ENCODE data around the gene XPC.

The XPC gene

DNA sequence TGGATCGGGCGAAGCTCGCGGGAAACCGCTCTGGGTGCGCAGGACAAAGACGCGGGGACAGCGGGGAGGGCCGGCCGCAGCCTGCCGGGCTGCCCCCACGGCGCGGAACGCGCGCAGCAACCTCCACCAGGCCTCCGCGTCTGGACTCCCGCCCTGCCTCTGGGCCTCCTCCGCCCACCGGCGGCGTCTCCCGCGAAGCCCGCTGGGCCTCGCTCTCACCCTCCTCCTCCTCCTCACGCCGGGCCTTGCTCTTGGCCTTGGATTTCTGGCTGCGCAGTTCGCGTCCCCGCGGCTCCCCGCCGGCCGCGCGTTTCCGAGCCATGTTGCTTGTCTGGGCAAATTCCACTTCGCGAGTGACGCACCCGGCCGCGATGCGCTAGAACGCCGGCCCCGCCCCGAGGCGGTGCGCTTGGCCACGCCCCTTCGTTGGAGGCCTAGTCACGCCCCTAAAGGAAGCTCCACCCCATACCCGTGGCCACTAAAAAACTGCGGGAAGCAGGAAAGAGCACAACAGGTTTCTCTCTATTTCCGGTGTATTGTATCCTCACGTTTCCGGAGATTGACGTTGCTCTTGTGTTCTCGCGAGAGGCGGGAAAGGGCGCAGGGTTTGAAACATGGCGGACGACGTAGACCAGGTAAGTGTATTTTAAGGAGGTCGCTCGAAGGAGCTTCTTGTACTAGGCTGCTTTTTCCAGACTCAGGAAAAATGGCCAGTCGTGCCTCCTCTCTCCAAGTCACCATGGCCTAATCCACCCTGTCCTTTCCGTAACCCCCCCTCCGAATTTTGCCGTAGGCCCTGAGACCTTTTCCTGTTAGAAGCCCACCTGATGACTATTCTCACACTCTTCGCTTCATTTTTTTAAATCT lies at the start of gene XPC, which contains the start of gene LSM3 (continued):
- TF ChIP-seq ATF2 (tag by site-specific recombination; IDR thresholded peaks at IDR 0.05; ENCODE audit: low read depth) (no peak; the same call in 1 of the 2 replicates), ZSCAN30 (tag by site-specific recombination; IDR thresholded peaks at IDR 0.05) (peak; percentile 65), SETDB1 (IDR thresholded peaks at IDR 0.05; ENCODE audit: insufficient read length, low read length) (no peak), ZNF600 (tag by site-specific recombination; IDR thresholded peaks at IDR 0.05) (peak; percentile 70; the same call in 1 of the 2 replicates), ZNF202 (tag by site-specific recombination; IDR thresholded peaks at IDR 0.05; ENCODE audit: borderline replicate concordance) (no peak), GLIS1 (tag by site-specific recombination; IDR thresholded peaks at IDR 0.05) (peak; percentile 97), ZNF777 (tag by site-specific recombination; IDR thresholded peaks at IDR 0.05; ENCODE audit: borderline replicate concordance) (peak; percentile 17; the same call in 1 of the 2 replicates), PRDM2 (tag by site-specific recombination; IDR thresholded peaks at IDR 0.05; ENCODE audit: borderline replicate concordance) (no peak), PRDM6 (tag by site-specific recombination; IDR thresholded peaks at IDR 0.05) (no peak), ZNF830 (tag by site-specific recombination; IDR thresholded peaks at IDR 0.05; ENCODE audit: low read depth) (no peak), ZNF223 (tag by site-specific recombination; IDR thresholded peaks at IDR 0.05) (no peak), ZNF132 (tag by site-specific recombination; IDR thresholded peaks at IDR 0.05; ENCODE audit: borderline replicate concordance) (no peak), ZNF558 (tag by site-specific recombination; IDR thresholded peaks at IDR 0.05) (peak; percentile 53; the same call in 1 of the 2 replicates), MZF1 (tag by site-specific recombination; IDR thresholded peaks at IDR 0.05; ENCODE audit: borderline replicate concordance) (peak; percentile 32; the same call in 1 of the 2 replicates), ZNF23 (tag by site-specific recombination; IDR thresholded peaks at IDR 0.05; ENCODE audit: borderline replicate concordance) (no peak), ZNF473 (tag by site-specific recombination; IDR thresholded peaks at IDR 0.05) (no peak), SP3 (tag by site-specific recombination; IDR thresholded peaks at IDR 0.05) (peak; percentile 97), KLF8 (tag by site-specific recombination; IDR thresholded peaks at IDR 0.05) (peak; percentile 97)
- TF ChIP-seq, protein P1, sequence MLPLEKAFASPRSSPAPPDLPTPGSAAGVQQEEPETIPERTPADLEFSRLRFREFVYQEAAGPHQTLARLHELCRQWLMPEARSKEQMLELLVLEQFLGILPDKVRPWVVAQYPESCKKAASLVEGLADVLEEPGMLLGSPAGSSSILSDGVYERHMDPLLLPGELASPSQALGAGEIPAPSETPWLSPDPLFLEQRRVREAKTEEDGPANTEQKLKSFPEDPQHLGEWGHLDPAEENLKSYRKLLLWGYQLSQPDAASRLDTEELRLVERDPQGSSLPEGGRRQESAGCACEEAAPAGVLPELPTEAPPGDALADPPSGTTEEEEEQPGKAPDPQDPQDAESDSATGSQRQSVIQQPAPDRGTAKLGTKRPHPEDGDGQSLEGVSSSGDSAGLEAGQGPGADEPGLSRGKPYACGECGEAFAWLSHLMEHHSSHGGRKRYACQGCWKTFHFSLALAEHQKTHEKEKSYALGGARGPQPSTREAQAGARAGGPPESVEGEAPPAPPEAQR (tag by site-specific recombination; IDR thresholded peaks at IDR 0.05) = no peak
- TF ChIP-seq, protein P2, sequence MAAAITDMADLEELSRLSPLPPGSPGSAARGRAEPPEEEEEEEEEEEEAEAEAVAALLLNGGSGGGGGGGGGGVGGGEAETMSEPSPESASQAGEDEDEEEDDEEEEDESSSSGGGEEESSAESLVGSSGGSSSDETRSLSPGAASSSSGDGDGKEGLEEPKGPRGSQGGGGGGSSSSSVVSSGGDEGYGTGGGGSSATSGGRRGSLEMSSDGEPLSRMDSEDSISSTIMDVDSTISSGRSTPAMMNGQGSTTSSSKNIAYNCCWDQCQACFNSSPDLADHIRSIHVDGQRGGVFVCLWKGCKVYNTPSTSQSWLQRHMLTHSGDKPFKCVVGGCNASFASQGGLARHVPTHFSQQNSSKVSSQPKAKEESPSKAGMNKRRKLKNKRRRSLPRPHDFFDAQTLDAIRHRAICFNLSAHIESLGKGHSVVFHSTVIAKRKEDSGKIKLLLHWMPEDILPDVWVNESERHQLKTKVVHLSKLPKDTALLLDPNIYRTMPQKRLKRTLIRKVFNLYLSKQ (tag by site-specific recombination; IDR thresholded peaks at IDR 0.05; ENCODE audit: borderline replicate concordance) = no peak
- TF ChIP-seq, protein P3, sequence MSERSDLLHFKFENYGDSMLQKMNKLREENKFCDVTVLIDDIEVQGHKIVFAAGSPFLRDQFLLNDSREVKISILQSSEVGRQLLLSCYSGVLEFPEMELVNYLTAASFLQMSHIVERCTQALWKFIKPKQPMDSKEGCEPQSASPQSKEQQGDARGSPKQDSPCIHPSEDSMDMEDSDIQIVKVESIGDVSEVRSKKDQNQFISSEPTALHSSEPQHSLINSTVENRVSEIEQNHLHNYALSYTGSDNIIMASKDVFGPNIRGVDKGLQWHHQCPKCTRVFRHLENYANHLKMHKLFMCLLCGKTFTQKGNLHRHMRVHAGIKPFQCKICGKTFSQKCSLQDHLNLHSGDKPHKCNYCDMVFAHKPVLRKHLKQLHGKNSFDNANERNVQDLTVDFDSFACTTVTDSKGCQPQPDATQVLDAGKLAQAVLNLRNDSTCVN (tag by site-specific recombination; optimal IDR thresholded peaks at IDR 0.05) = peak; percentile 99
- TF ChIP-seq, protein P4, sequence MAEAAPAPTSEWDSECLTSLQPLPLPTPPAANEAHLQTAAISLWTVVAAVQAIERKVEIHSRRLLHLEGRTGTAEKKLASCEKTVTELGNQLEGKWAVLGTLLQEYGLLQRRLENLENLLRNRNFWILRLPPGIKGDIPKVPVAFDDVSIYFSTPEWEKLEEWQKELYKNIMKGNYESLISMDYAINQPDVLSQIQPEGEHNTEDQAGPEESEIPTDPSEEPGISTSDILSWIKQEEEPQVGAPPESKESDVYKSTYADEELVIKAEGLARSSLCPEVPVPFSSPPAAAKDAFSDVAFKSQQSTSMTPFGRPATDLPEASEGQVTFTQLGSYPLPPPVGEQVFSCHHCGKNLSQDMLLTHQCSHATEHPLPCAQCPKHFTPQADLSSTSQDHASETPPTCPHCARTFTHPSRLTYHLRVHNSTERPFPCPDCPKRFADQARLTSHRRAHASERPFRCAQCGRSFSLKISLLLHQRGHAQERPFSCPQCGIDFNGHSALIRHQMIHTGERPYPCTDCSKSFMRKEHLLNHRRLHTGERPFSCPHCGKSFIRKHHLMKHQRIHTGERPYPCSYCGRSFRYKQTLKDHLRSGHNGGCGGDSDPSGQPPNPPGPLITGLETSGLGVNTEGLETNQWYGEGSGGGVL (tag by site-specific recombination; IDR thresholded peaks at IDR 0.05) = peak; percentile 30

All from HEK293 (cell line).